B cell (primary cell): ENCODE results near the gene AMBRA1. TPM values are rescaled to one million over a fixed set of nuclear protein-coding genes. Genes with fewer than 3 reads are reported as not detected.

Experiments used
- ATAC-seq: fragments of 200-7000 bp; cut with Tn5 transposase; one replicate; pipeline ENCODE4 v1.10.0; 2021; ENCODE audit warnings: low read depth, mild to moderate bottlenecking, moderate number of reproducible peaks, moderate library complexity
- CTCF ChIA-PET: fragments of 350-600 bp; sonication (Branson Sonifier 250); formaldehyde crosslinking; loops from one replicate; lab custom pipeline; 2021; ENCODE audit warnings: antibody characterized with exemption, inconsistent platforms; lab: Charles Lee
- POLR2A ChIA-PET: fragments of 350-600 bp; sonication (Branson Sonifier 250); formaldehyde crosslinking; loops from one replicate; lab custom pipeline; 2021; ENCODE audit warnings: antibody characterized with exemption; lab: Charles Lee
- DNase-seq: peaks from one replicate; pipeline ENCODE4 v3.0.0; 2013
- H2AFZ ChIP-seq: 2 replicates; pipeline ENCODE4 v1.6.1; 2012; ENCODE audit warnings: mild to moderate bottlenecking, low read depth, low read length; ENCODE audit not compliant: insufficient read depth, poor library complexity, severe bottlenecking
- H3K27ac ChIP-seq, 2 donors: 1 replicate in 1 of 2; 2 replicates in 1 of 2; pipeline ENCODE4 v1.5.1; 2012 to 2013; ENCODE audit warnings: low read length in 2 of 2, mild to moderate bottlenecking in 2 of 2, moderate library complexity in 1 of 2
- H3K27me3 ChIP-seq, 4 experiments: fragments of 200-600 bp in 1 of 4; sonication (generic) in 1 of 4; replicated peaks in 1 of 4; 1 replicate in 2 of 4; 2 replicates in 2 of 4; pipeline versions ENCODE4 v1.6.1 to v1.7.0; 2013 to 2016; ENCODE audit warnings: low read length in 3 of 4, mild to moderate bottlenecking in 2 of 4, mixed read lengths in 1 of 4, moderate library complexity in 1 of 4; ENCODE audit not compliant: insufficient read depth in 4 of 4, control insufficient read depth in 3 of 4; ENCODE audit errors: control extremely low read depth in 1 of 4
- H3K36me3 ChIP-seq, 2 experiments: replicated peaks in 1 of 2; 1 replicate in 1 of 2; 2 replicates in 1 of 2; pipeline versions ENCODE4 v1.6.1 to v1.7.1; 2013; ENCODE audit warnings: low read length in 1 of 2; ENCODE audit not compliant: insufficient read depth in 2 of 2, control insufficient read depth in 1 of 2; ENCODE audit errors: control extremely low read depth in 1 of 2, extremely low read depth in 1 of 2
- H3K4me1 ChIP-seq, 2 donors: fragments of 200-600 bp in 1 of 2; sonication (generic) in 1 of 2; 1 replicate in 1 of 2; 2 replicates in 1 of 2; pipeline versions ENCODE4 v1.5.1 to v1.6.1; 2013 to 2017; ENCODE audit warnings: low read length in 2 of 2; ENCODE audit not compliant: control insufficient read depth in 2 of 2, insufficient read depth in 2 of 2
- H3K4me2 ChIP-seq: replicated peaks from 2 replicates; pipeline ENCODE3; 2012; ENCODE audit warnings: mild to moderate bottlenecking, low read depth, low read length; ENCODE audit not compliant: poor library complexity, severe bottlenecking
- H3K4me3 ChIP-seq, 5 experiments: fragments of 200-600 bp in 1 of 5; sonication (generic) in 1 of 5; 1 replicate in 3 of 5; 2 replicates in 2 of 5; pipeline versions ENCODE4 v1.5.1 to v1.7.0; 2011 to 2016; ENCODE audit warnings: low read length in 4 of 5, mild to moderate bottlenecking in 4 of 5, low read depth in 2 of 5, control low read depth in 1 of 5, moderate library complexity in 1 of 5; ENCODE audit not compliant: insufficient read depth in 1 of 5; ENCODE audit errors: control extremely low read depth in 1 of 5, extremely low read depth in 1 of 5
- H3K79me2 ChIP-seq: fragments of 200-600 bp; sonication (generic); one replicate; pipeline ENCODE4 v1.6.0; 2016; ENCODE audit warnings: low read length; ENCODE audit not compliant: control insufficient read depth, insufficient read depth
- H3K9ac ChIP-seq: fragments of 200-600 bp; sonication (generic); 2 replicates; pipeline ENCODE4 v1.6.1; 2017; ENCODE audit warnings: mild to moderate bottlenecking, low read length, moderate library complexity
- H3K9me3 ChIP-seq, 3 donors: one replicate each; pipeline versions ENCODE4 v1.6.1 to v1.7.1; 2013; ENCODE audit warnings: low read length in 2 of 3; ENCODE audit not compliant: control insufficient read depth in 2 of 3, insufficient read depth in 1 of 3; ENCODE audit errors: control extremely low read depth in 1 of 3
- H4K20me1 ChIP-seq: 2 replicates; pipeline ENCODE4 v1.6.0; 2012; ENCODE audit warnings: mild to moderate bottlenecking, low read length; ENCODE audit not compliant: insufficient read depth, control insufficient read depth, poor library complexity, severe bottlenecking
- H3K27ac Mint-ChIP-seq: one replicate; pipeline ENCODE4 v1.8.0; 2021; ENCODE audit warnings: mixed read lengths
- H3K27me3 Mint-ChIP-seq: one replicate; pipeline ENCODE4 v1.8.0; 2021; ENCODE audit warnings: mixed read lengths
- H3K4me1 Mint-ChIP-seq: one replicate; pipeline ENCODE4 v1.8.0; 2021; ENCODE audit warnings: mixed read lengths
- H3K4me3 Mint-ChIP-seq: one replicate; pipeline ENCODE4 v1.8.0; 2021; ENCODE audit warnings: mixed read lengths
- H3K9me3 Mint-ChIP-seq: one replicate; pipeline ENCODE4 v1.8.0; 2022; ENCODE audit warnings: mixed read lengths; ENCODE audit not compliant: insufficient read depth
- CTCF ChIP-seq: fragments of 200-600 bp; IDR thresholded peaks from one replicate; pipeline ENCODE4 v1.8.0; 2022; ENCODE audit warnings: antibody characterized with exemption, mild to moderate bottlenecking
- EZH2 ChIP-seq: IDR thresholded peaks from 2 replicates; pipeline ENCODE4 v1.6.1; 2012; ENCODE audit warnings: borderline replicate concordance, low read depth, mild to moderate bottlenecking, moderate library complexity, low read length; ENCODE audit not compliant: insufficient read depth, poor library complexity, severe bottlenecking
- WGBS: methylation state at CpG from one replicate; pipeline ENCODE4 v1.1.5; 2013; ENCODE audit warnings: missing lambda C conversion rate; ENCODE audit not compliant: insufficient coverage; 5-methylcytosine and 5-hydroxymethylcytosine counted together
- intact Hi-C: fragments of 100-400 bp; cut with micrococcal nuclease; formaldehyde crosslinking; loops from one replicate; pipeline ENCODE4 v1.10.0; 2022
- polyA plus RNA-seq: library from polyadenylated mRNA; depleted of rRNA; stranded (reverse); fragments of >200 nt; gene quantifications from 2 replicates; pipeline ENCODE4 v1.2.3, GENCODE V29; 2012
- total RNA-seq, 2 donors: library from RNA; stranded (reverse); fragments of 120-200 nt in 1 of 2; gene quantifications; 1 replicate in 1 of 2; 2 replicates in 1 of 2; pipeline versions ENCODE4 v1.2.3 to v1.2.4, GENCODE V29; 2013 to 2022

Gene AMBRA1
- total and polyA plus RNA-seq, 2 donors (not counting 1 experiment from before 2014, with no cell fraction given): 13.8 to 36.1 TPM

GRCh38 chr11:46612326-46612725 lies 18.5 kb upstream of the AMBRA1 start:
- peaks cover 16% of the 10 kb centered on the region for H3K79me2 ChIP-seq
- H4K20me1 ChIP-seq: no peaks in the 10 kb centered on the region
- WGBS: no CpG with 5 or more reads among the region's 2 CpGs
- no peaks in the 10 kb centered on the region for H3K9me3 Mint-ChIP-seq
- no peak overlapping the region for H3K9ac ChIP-seq
- DNase-seq (no peak), ATAC-seq (no peak)
- H3K4me2 ChIP-seq: no peak overlapping the region
- POLR2A ChIA-PET: interaction anchor here (0.6 to 0.9 kb wide), 2 partner anchors 19 to 34 kb away, joined by 3 to 7 read pairs; partner anchors contain the start of gene AMBRA1
- no peak overlapping the region for H3K4me3 Mint-ChIP-seq
- no peak overlapping the region for H3K27ac ChIP-seq
- no peaks in the 10 kb centered on the region for H3K9me3 ChIP-seq
- H3K4me1 ChIP-seq: peaks cover 5 to 8% of the 10 kb centered on the region in 2 donors
- no peak overlapping the region for H2AFZ ChIP-seq
- no peak overlapping the region for H3K27ac Mint-ChIP-seq
- CTCF ChIA-PET: interaction anchor here (0.7 kb wide), 2 partner anchors 9 to 255 kb away, joined by 4 to 6 read pairs; no protein-coding TSS in a partner anchor
- intact Hi-C loops: no loop called here
- no peaks in the 10 kb centered on the region for H3K27me3 Mint-ChIP-seq
- TF ChIP-seq CTCF: no peak
- peaks cover 0 to 1% of the 10 kb centered on the region in 2 experiments for H3K36me3 ChIP-seq
- no peaks in the 10 kb centered on the region for H3K27me3 ChIP-seq
- no peak overlapping the region for H3K4me3 ChIP-seq
- peaks cover 11% of the 10 kb centered on the region for H3K4me1 Mint-ChIP-seq

GRCh38 chr11:46611526-46612304 lies 17.9 kb upstream of the AMBRA1 start:
- Histone ChIP-seq H3K9ac (no peak overlapping the region), H3K4me2 (no peak overlapping the region), H3K36me3 (peaks cover 0 to 1% of the 10 kb centered on the region in 2 experiments), H3K27me3 (no peaks in the 10 kb centered on the region), H3K27ac (no peak overlapping the region), H4K20me1 (no peaks in the 10 kb centered on the region), H3K4me1 (peaks cover 5 to 7% of the 10 kb centered on the region in 2 donors), H3K4me3 (no peak overlapping the region), H2AFZ (no peak overlapping the region), H3K79me2 (peaks cover 16% of the 10 kb centered on the region), H3K9me3 (no peaks in the 10 kb centered on the region)
- ChIA-PET CTCF (interaction anchor here (0.7 to 0.8 kb wide), 3 partner anchors 25 to 255 kb away, joined by 3 to 4 read pairs (median 4); no protein-coding TSS in a partner anchor), POLR2A (interaction anchor here (0.6 kb wide), 3 partner anchors 33 to 491 kb away, joined by 3 to 7 read pairs (median 3); no protein-coding TSS in a partner anchor)
- Mint-ChIP-seq H3K4me1 (peaks cover 6% of the 10 kb centered on the region), H3K27ac (no peak overlapping the region), H3K4me3 (no peak overlapping the region), H3K27me3 (no peaks in the 10 kb centered on the region), H3K9me3 (no peaks in the 10 kb centered on the region)
- ATAC-seq (no peak), DNase-seq (no peak)
- intact Hi-C loops: no loop called here
- TF ChIP-seq EZH2: no peak
- TF ChIP-seq CTCF: no peak
- no CpG with 5 or more reads among the region's 5 CpGs for WGBS
